NCI-H146 treated with DMSO at 0.1 percent for 48 hours (cell line): ENCODE data around the gene CCDC68.
"Not testable (repeated sequence)": the region's sequence is repeated elsewhere in the genome, so short reads cannot be mapped to it uniquely, and the experiment has no call there.

ENCODE experiments used
- DNase-seq: peaks from one replicate; lab custom pipeline; 2025; ENCODE audit not compliant: unreplicated experiment; lab: John Stamatoyannopoulos, UW

The CCDC68 gene, protein sequence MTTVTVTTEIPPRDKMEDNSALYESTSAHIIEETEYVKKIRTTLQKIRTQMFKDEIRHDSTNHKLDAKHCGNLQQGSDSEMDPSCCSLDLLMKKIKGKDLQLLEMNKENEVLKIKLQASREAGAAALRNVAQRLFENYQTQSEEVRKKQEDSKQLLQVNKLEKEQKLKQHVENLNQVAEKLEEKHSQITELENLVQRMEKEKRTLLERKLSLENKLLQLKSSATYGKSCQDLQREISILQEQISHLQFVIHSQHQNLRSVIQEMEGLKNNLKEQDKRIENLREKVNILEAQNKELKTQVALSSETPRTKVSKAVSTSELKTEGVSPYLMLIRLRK

GRCh38 chr18:54958704-54959625 lies at the start of gene CCDC68:
Gene CCDC68 (minus strand): TSS chr18:54959461. CDS start chr18:54942791, 16,670 bp downstream.
- no peak for DNase-seq

- no peak for DNase-seq
These were observed 48.3 kb upstream of the CCDC68 start for GRCh38 chr18:55007602-55008001.

DNA sequence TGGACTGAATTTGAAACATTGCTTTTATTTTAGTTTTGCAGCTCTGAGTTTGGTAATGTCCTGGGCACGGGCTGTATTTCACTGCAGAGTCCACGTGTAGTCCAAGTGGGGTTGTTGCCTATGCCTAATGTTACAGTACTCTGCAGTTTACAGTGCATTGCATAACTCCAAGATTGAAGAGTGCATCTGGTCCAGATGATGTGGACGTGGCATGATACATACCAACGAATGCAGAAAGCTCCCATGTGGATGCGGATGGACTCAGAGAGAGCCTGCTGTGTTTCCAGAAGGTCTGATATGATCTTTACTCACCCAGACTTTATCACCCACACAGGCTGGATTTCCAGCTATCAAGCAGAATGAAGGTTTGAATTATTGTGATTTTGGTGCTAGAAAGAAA lies 44.4 kb upstream of the CCDC68 start:
- no peak for DNase-seq

GRCh38 chr18:55002261-55002660 lies 43.0 kb upstream of the CCDC68 start:
- DNase-seq = no peak

DNA sequence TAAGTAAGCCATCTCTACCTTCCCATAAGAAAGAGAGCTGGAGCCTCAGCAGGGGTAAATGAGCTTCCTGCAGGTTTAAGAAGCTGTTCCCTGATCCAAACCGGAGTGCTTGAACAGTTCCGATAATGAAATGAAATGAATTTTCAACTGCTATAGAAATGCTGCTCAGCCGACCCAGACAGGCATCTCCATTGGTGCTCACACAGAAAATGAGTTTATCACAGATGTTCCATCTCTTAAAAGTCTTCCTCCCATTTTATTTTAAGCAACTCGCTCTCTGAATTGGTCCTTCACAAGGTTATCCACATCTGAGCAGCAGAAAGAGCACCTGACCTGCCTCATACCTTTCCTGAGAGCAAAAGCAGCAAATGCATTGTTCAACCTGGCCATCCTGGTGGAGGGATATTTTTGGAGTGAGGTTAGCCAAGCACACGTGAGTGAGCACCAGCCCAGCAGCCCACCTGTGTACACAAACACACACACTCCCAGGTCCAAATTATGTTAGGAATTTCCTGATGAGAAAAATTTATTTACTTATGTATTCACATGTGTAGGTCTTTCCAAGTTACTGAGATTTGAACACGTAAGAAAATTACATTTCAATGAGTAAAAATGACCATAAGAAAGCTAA lies 42.2 kb upstream of the CCDC68 start:
- no peak for DNase-seq

GRCh38 chr18:55000529-55000928 lies 41.3 kb upstream of the CCDC68 start:
- DNase-seq = no peak

DNA sequence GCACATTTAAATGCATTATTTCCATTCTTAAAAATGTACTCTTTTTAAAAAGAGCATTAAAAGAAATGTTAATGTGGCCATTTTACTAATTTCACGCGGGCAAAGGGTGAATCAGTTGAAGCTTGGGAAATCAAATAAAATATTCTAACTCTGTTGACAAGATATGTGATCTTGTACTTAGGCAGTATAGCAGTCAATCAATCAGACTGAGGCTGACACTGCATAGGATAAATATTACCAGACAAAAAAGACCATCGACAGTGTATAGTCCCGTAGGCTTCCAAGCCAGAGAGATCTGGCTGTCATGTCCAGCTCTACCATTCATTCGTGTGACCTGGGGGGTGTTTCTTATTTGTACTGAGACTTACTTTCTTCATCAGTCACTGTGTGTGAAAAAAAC lies 39.8 kb upstream of the CCDC68 start:
- DNase-seq = no peak

GRCh38 chr18:54995421-54996143 lies 36.3 kb upstream of the CCDC68 start:
- DNase-seq = no peak

GRCh38 chr18:54991981-54992380 lies 32.7 kb upstream of the CCDC68 start:
- no peak for DNase-seq

DNA sequence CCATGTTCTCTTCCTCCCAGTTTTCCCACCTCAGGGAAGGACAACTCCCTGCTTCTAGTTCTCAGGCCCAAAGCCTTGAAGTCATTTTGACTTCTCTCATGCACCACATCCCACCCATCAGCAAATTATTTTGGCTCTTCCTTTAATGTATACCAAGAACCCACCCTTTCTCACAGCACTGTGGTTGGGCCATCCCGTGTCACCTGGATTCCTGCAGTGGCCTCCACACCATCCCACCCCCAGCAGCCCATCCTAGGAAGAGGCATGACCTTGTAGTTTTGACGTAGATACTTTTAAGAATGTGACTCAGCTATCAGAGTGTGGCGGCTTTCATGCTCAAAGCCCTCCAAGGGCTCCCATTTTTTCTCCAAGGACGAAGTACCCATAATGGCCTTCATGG lies 25.6 kb upstream of the CCDC68 start:
- DNase-seq = no peak

GRCh38 chr18:54983791-54984190 lies 24.5 kb upstream of the CCDC68 start:
- no peak for DNase-seq

- peak; percentile 28 for DNase-seq
These were observed 23.9 kb upstream of the CCDC68 start for GRCh38 chr18:54983041-54983686.

DNA sequence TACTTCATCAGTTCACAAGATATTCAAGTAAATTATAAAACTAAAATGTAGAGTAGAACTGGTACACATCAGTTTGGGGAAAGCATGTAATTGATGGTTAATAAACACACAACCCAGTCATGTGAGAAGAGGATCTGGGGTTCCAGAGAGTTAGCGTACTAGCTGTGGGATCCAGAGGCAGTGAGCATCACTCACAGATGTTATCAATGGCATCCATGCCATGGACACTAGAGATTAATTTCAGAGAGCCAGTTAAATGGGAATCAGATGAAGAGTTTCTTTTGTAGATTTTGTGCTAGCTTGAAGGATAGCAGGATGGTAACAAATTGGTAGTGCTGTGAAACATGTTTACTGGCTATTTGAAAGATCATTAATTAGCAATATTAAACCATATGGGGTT lies 21.8 kb upstream of the CCDC68 start:
- no peak for DNase-seq

DNA sequence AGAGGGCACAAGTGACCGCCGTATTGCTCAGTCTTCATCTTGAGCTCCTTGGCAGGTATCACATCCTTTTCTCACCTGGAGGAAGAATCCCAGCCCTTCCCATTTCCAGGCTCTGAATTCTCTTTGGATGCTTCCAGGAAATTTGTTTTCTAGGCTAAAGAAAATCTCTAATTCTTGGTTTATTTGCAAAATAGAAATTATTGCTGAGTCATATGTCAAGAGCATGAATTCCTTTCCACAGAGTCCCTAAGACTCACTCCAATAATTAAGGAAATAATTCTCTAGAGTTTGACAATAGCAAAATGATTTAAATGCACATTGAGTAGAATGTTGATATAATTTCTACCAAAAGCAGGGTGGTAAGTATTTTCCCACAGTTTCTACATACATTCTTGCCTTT lies 16.3 kb upstream of the CCDC68 start:
- DNase-seq = no peak

- no peak for DNase-seq
These were observed 13.8 kb upstream of the CCDC68 start for GRCh38 chr18:54973046-54973445.

DNA sequence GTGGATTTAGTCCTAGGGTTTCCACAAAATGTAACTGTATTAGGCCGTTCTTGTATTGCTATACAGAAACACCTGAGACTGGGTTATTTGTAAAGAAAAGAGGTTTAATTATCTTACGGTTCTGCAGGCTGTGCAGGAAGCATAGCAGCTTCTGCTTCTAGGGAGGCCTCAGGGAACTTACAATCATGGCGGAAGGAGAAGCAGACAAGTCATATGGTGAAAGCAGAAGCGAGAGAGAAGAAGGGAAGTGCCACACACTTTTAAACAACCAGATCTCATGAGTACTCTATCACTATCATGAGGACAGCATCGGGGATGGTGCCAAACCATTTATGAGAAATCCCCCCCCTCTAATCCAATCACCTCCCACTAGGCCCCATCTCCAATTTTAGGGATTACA lies 9.5 kb upstream of the CCDC68 start:
- DNase-seq = no peak

DNA sequence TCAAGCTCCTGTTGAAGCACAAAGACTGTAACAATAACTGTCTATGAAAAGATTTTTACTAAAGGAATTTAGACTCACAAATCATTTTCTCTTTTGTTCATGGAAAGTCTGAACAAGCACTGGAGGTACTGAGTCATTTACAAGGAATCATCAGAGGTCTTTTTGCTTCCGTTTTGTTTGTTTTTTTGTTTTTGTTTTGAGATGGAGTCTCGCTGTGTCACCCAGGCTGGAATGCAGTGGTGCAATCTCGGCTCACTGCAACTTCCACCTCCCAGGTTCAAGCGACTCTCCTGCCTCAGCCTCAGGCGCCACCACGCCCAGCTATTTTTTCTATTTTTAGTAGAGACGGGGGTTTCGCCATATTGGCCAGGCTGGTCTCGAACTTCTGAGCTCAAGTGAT lies 9.0 kb upstream of the CCDC68 start:
- not testable (repeated sequence) for DNase-seq

GRCh38 chr18:54967786-54968185 lies 8.5 kb upstream of the CCDC68 start:
- DNase-seq = no peak

DNA sequence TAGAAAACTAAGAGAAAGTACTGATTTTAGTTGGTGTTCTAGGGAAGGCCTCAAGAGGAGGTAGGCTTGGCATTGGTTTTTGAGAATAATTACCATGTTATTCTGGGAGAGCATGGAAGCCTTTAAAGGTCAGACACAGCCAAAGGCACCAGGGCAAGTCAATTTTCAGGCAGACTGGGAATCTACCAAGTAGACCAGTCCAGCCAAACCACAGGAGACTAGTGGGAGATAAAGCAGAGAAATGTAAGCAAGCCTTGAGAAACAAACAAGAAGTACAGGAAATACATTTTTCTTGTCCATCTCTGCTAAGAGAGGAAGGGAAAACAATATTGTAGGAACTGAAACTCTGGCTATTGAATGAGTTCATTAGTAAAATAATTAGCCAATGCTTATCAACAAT lies 5.5 kb upstream of the CCDC68 start:
- no peak for DNase-seq

- no peak for DNase-seq
These were observed 3.8 kb upstream of the CCDC68 start for GRCh38 chr18:54962919-54963645.
